ENCODE measurements around the gene PPP2R2D. TPM values are rescaled to one million over a fixed set of nuclear protein-coding genes. Genes with fewer than 3 reads are reported as not detected.

Gene PPP2R2D
- total and polyA plus RNA-seq, 4 donors: 15.6 to 51.4 (median 22.0) TPM

DNA sequence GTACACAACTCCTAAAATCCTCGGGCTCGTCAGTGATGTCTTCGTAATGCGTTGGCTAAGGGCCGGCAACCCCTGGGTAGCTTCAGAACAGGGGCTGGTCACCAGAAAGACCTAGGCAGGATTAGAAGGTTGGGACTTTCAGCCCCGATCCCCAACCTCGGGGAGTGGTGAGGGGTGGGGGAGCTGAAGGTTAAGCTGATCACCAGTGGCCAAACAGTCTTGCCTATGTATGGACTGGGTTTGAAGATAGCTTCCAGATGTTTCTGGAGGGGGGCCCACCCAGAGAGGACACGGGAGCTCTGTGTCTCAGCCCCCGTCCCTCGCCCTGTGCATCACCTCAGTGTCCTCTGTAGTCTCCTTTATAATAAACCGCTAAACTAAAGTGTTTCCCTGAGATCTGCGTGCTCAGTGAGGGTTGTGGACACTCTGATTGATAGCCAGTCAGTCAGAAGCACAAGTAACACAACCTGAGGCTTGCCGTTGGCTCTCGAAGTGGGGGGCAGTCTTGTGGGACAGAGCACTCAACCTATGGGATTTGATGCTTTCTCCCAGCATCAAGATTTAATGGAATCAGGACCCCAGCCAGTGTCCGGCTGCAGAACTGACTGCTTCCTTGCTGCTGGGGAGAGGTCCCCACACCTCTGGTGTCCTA, 10.0 kb downstream of the PPP2R2D start:
- Histone ChIP-seq H3K27me3 (ENCODE audit: control insufficient read depth in 3 of 3, insufficient read depth in 3 of 3, low read length in 2 of 3) (no peaks in the 10 kb centered on the region), H3K4me3 (no peak overlapping the region), H3K9ac (ENCODE audit: insufficient read depth in 1 of 2, low read length in 2 of 2) (no peak overlapping the region), H3K36me3 (ENCODE audit: control insufficient read depth in 4 of 4, insufficient read depth in 4 of 4, low read length in 4 of 4) (peaks cover 4 to 14% (median 7%) of the 10 kb centered on the region in 4 donors), H3K27ac (ENCODE audit: low read depth in 1 of 2, low read length in 1 of 2) (no peak overlapping the region), H3K9me3 (ENCODE audit: control insufficient read depth in 4 of 4, insufficient read depth in 3 of 4, low read length in 3 of 4) (no peaks in the 10 kb centered on the region), H3K4me1 (ENCODE audit: control insufficient read depth in 5 of 5, insufficient read depth in 5 of 5, low read length in 5 of 5) (peaks cover 0 to 17% (median 3%) of the 10 kb centered on the region in 5 donors)
- DNase-seq (no peak), ATAC-seq (ENCODE audit: insufficient read depth, low FRiP score) (no peak)
- TF ChIP-seq, protein P1, sequence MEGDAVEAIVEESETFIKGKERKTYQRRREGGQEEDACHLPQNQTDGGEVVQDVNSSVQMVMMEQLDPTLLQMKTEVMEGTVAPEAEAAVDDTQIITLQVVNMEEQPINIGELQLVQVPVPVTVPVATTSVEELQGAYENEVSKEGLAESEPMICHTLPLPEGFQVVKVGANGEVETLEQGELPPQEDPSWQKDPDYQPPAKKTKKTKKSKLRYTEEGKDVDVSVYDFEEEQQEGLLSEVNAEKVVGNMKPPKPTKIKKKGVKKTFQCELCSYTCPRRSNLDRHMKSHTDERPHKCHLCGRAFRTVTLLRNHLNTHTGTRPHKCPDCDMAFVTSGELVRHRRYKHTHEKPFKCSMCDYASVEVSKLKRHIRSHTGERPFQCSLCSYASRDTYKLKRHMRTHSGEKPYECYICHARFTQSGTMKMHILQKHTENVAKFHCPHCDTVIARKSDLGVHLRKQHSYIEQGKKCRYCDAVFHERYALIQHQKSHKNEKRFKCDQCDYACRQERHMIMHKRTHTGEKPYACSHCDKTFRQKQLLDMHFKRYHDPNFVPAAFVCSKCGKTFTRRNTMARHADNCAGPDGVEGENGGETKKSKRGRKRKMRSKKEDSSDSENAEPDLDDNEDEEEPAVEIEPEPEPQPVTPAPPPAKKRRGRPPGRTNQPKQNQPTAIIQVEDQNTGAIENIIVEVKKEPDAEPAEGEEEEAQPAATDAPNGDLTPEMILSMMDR (IDR thresholded peaks at IDR 0.05; ENCODE audit: control extremely low read depth, extremely low read depth): no peak
- 87 to 89% methylated on average over 15 of the region's 15 CpGs for WGBS, 2 donors

DNA sequence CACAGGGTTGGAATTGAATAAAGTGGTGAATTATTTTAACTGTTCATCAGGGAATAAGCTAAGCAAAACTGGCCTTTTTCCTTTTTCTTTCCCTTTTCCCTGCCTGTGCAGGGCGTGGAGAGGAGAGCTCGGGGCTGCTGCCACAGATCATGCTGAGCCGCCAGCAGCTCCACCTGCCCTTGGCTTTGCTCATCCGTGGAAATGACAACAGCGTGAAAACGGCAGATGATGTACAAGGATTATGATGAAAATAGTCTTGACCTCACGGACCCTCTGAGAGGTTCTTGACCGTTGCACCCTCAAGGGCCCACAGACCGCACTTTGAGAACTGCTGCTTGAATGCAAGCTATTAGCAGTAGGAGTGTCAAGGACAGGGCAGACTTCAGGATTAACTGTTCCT, 10.6 kb downstream of the PPP2R2D start:
- no peak overlapping the region for H3K4me3 ChIP-seq
- H3K9ac ChIP-seq (ENCODE audit: insufficient read depth in 1 of 2, low read length in 2 of 2): no peak overlapping the region
- H3K36me3 ChIP-seq (ENCODE audit: control insufficient read depth in 4 of 4, insufficient read depth in 4 of 4, low read length in 4 of 4): peaks cover 4 to 14% (median 6%) of the 10 kb centered on the region in 4 donors
- no peak overlapping the region for H3K27ac ChIP-seq (ENCODE audit: low read depth in 1 of 2, low read length in 1 of 2)
- H3K4me1 ChIP-seq (ENCODE audit: control insufficient read depth in 5 of 5, insufficient read depth in 5 of 5, low read length in 5 of 5): peaks cover 0 to 18% (median 3%) of the 10 kb centered on the region in 5 donors
- TF ChIP-seq, protein P1 (IDR thresholded peaks at IDR 0.05; ENCODE audit: control extremely low read depth, extremely low read depth): no peak
- 77% methylated on average over 9 of the region's 9 CpGs for whole genome bisulfite sequencing, 2 donors
- no peaks in the 10 kb centered on the region for H3K27me3 ChIP-seq (ENCODE audit: control insufficient read depth in 3 of 3, insufficient read depth in 3 of 3, low read length in 2 of 3)
- H3K9me3 ChIP-seq (ENCODE audit: control insufficient read depth in 4 of 4, insufficient read depth in 3 of 4, low read length in 3 of 4): no peaks in the 10 kb centered on the region
- no peak for DNase-seq
- ATAC-seq (ENCODE audit: insufficient read depth, low FRiP score): no peak

DNA sequence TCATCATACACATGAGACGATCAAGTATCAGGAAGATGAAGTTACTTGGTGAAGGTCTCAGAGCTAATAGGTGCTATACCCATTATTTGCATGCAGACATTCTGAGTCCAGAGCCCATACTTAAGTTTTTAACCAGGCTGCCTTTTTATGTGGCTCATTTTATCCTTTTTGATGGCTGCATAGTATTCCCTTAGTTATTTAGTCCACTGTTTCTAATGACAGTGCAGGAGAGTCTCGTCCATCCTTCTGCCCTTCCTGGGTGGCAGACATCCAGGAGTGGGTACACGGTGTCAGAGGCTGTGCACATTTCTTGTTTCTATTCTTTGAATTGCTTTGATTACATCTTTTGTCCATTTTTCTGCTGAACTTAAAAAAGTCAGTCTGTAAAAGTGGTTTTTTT, 11.8 kb downstream of the PPP2R2D start:
- no peak for DNase-seq
- TF ChIP-seq, protein P1 (IDR thresholded peaks at IDR 0.05; ENCODE audit: control extremely low read depth, extremely low read depth): no peak
- H3K9ac ChIP-seq (ENCODE audit: insufficient read depth in 1 of 2, low read length in 2 of 2): no peak overlapping the region
- H3K4me1 ChIP-seq (ENCODE audit: control insufficient read depth in 5 of 5, insufficient read depth in 5 of 5, low read length in 5 of 5): peaks cover 0 to 24% (median 3%) of the 10 kb centered on the region in 5 donors
- H3K27ac ChIP-seq (ENCODE audit: low read depth in 1 of 2, low read length in 1 of 2): no peak overlapping the region
- ATAC-seq (ENCODE audit: insufficient read depth, low FRiP score): no peak
- 97 to 99% methylated on average over 3 of the region's 3 CpGs for WGBS, 2 donors
- H3K27me3 ChIP-seq (ENCODE audit: control insufficient read depth in 3 of 3, insufficient read depth in 3 of 3, low read length in 2 of 3): no peaks in the 10 kb centered on the region
- no peak overlapping the region for H3K4me3 ChIP-seq
- H3K36me3 ChIP-seq (ENCODE audit: control insufficient read depth in 4 of 4, insufficient read depth in 4 of 4, low read length in 4 of 4): peaks cover 4 to 13% (median 6%) of the 10 kb centered on the region in 4 donors
- no peaks in the 10 kb centered on the region for H3K9me3 ChIP-seq (ENCODE audit: control insufficient read depth in 4 of 4, insufficient read depth in 3 of 4, low read length in 3 of 4)

All from lung (tissue), 12 donors.